Rectal smooth muscle tissue (tissue), 1 donor: ENCODE measurements around the gene NCSTN.

Source experiments
- H3K27ac ChIP-seq: one replicate; pipeline ENCODE4 v1.7.0; 2013; ENCODE audit warnings: low read depth, low read length, inconsistent platforms
- H3K27me3 ChIP-seq: one replicate; pipeline ENCODE4 v1.7.0; 2013; ENCODE audit warnings: low read length; ENCODE audit not compliant: control insufficient read depth, insufficient read depth
- H3K36me3 ChIP-seq: one replicate; pipeline ENCODE4 v1.7.0; 2013; ENCODE audit warnings: low read length; ENCODE audit not compliant: control insufficient read depth, insufficient read depth
- H3K4me1 ChIP-seq: one replicate; pipeline ENCODE4 v1.7.0; 2013; ENCODE audit warnings: low read length; ENCODE audit not compliant: control insufficient read depth, insufficient read depth
- H3K4me3 ChIP-seq: one replicate; pipeline ENCODE4 v1.7.0; 2013; ENCODE audit warnings: low read length
- H3K9ac ChIP-seq: one replicate; pipeline ENCODE4 v1.7.0; 2013; ENCODE audit warnings: low read length

Gene NCSTN

GRCh38 chr1:160404094-160404493 lies 60.9 kb downstream of the NCSTN start:
- H3K4me3 ChIP-seq, result no peak overlapping the region
- H3K9ac ChIP-seq, result no peak overlapping the region
- no peak overlapping the region for H3K27ac ChIP-seq
- H3K4me1 ChIP-seq, result peaks cover 4% of the 10 kb centered on the region
- no peaks in the 10 kb centered on the region for H3K27me3 ChIP-seq
- H3K36me3 ChIP-seq, result no peaks in the 10 kb centered on the region

GRCh38 chr1:160405331-160405877 lies 62.2 kb downstream of the NCSTN start:
- no peak overlapping the region for H3K9ac ChIP-seq
- no peak overlapping the region for H3K27ac ChIP-seq
- H3K27me3 ChIP-seq, result no peaks in the 10 kb centered on the region
- H3K4me3 ChIP-seq, result no peak overlapping the region
- peaks cover 11% of the 10 kb centered on the region for H3K4me1 ChIP-seq
- no peaks in the 10 kb centered on the region for H3K36me3 ChIP-seq

GRCh38 chr1:160406131-160406968 lies 63.2 kb downstream of the NCSTN start:
- H3K27ac ChIP-seq, result no peak overlapping the region
- H3K4me1 ChIP-seq, result peaks cover 10% of the 10 kb centered on the region

GRCh38 chr1:160407839-160408801 lies 64.9 kb downstream of the NCSTN start:
- H3K4me1 ChIP-seq, result peaks cover 7% of the 10 kb centered on the region
- H3K36me3 ChIP-seq, result no peaks in the 10 kb centered on the region
- H3K27me3 ChIP-seq, result no peaks in the 10 kb centered on the region
- no peak overlapping the region for H3K9ac ChIP-seq
- no peak overlapping the region for H3K4me3 ChIP-seq
- H3K27ac ChIP-seq, result no peak overlapping the region

More at GRCh38 chr1:160406131-160406968, 63.2 kb downstream of the NCSTN start:
- H3K9ac ChIP-seq, result no peak overlapping the region
- H3K36me3 ChIP-seq, result no peaks in the 10 kb centered on the region
- no peak overlapping the region for H3K4me3 ChIP-seq
- no peaks in the 10 kb centered on the region for H3K27me3 ChIP-seq
